K562 (cell line): Measurements from ENCODE around the gene NCOA1.

Experiments used
- CBX2 ChIP-seq: fragments of 200-600 bp; sonication (generic); IDR thresholded peaks from one replicate; pipeline ENCODE4 v1.6.1; 2012; ENCODE audit warnings: mild to moderate bottlenecking, low read length, inconsistent platforms; ENCODE audit not compliant: insufficient read depth, poor library complexity, severe bottlenecking
- CTCF ChIP-seq, 3 experiments: IDR thresholded peaks in 2 of 3; conservative IDR thresholded peaks in 1 of 3; 2 replicates each; pipeline ENCODE4 v1.5.1; 2011 to 2012; ENCODE audit warnings: low read length in 3 of 3, mild to moderate bottlenecking in 3 of 3, control low read depth in 2 of 3, improper control_type of control experiment in 1 of 3, inconsistent platforms in 1 of 3, low read depth in 1 of 3, mixed read lengths in 1 of 3, moderate library complexity in 1 of 3; ENCODE audit not compliant: insufficient read depth in 2 of 3
- FOXK2 ChIP-seq, 2 experiments: fragments of 450-650 bp; IDR thresholded peaks in 1 of 2; conservative IDR thresholded peaks in 1 of 2; 2 replicates each; pipeline ENCODE4 v1.6.1; 2016; ENCODE audit warnings: low read depth in 2 of 2, mild to moderate bottlenecking in 1 of 2
- JUNB ChIP-seq: fragments of 450-650 bp; formaldehyde crosslinking; conservative IDR thresholded peaks from 2 replicates; pipeline ENCODE4 v1.4.0; 2020; ENCODE audit warnings: mild to moderate bottlenecking
- MEF2A ChIP-seq: IDR thresholded peaks from 2 replicates; pipeline ENCODE4 v1.6.1; 2011; ENCODE audit warnings: low read depth, mild to moderate bottlenecking, low read length, moderate library complexity; ENCODE audit not compliant: control insufficient read depth
- NFYB ChIP-seq: IDR thresholded peaks from 2 replicates; pipeline ENCODE4 v1.6.1; 2011; ENCODE audit warnings: mild to moderate bottlenecking, moderate library complexity; ENCODE audit not compliant: insufficient read length; ENCODE audit errors: extremely low read depth
- NR3C1 ChIP-seq: sonication (generic); formaldehyde crosslinking; IDR thresholded peaks from 2 replicates; pipeline ENCODE4 v1.8.1; 2022; ENCODE audit warnings: missing genetic modification reagents
- POLR2AphosphoS5 ChIP-seq: IDR thresholded peaks from 2 replicates; pipeline ENCODE4 v1.6.1; 2011; ENCODE audit warnings: mild to moderate bottlenecking, low read depth, low read length, moderate library complexity; ENCODE audit not compliant: control insufficient read depth, insufficient read depth
- SMAD4 ChIP-seq: fragments of 250-450 bp; sonication (Bioruptor Pico); conservative IDR thresholded peaks from 2 replicates; pipeline ENCODE4 v1.8.0; 2021; ENCODE audit warnings: inconsistent platforms, mild to moderate bottlenecking, moderate library complexity
- SMC3 ChIP-seq: conservative IDR thresholded peaks from 2 replicates; pipeline ENCODE4 v1.6.1; 2011; ENCODE audit warnings: low read depth, low read length, improper control_type of control experiment; ENCODE audit not compliant: insufficient read depth
- ZNF133 ChIP-seq: fragments of 250-450 bp; sonication (Bioruptor Pico); IDR thresholded peaks from 2 replicates; pipeline ENCODE4 v1.4.0; 2020; ENCODE audit warnings: mild to moderate bottlenecking
- TF ChIP-seq, protein P1 (sequence below), 2 experiments: fragments of 450-650 bp; formaldehyde crosslinking in 1 of 2; IDR thresholded peaks; 2 replicates each; pipeline versions ENCODE4 v1.4.0 to v1.6.1; 2014 to 2020; ENCODE audit warnings: mild to moderate bottlenecking in 2 of 2, borderline replicate concordance in 1 of 2, low read depth in 1 of 2

- TF ChIP-seq POLR2AphosphoS5 (no peak), NR3C1 (CRISPR knock-in tag) (no peak), JUNB (no peak), SMC3 (no peak), SMAD4 (no peak), FOXK2 (conservative IDR thresholded peaks at IDR 0.05 in 1 of 2, IDR thresholded peaks at IDR 0.05 in 1 of 2; ENCODE audit: low read depth in 2 of 2) (no peak), CTCF (IDR thresholded peaks at IDR 0.05 in 2 of 3, conservative IDR thresholded peaks at IDR 0.05 in 1 of 3; ENCODE audit: insufficient read depth in 2 of 3, low read depth in 1 of 3, low read length in 3 of 3) (no peak), ZNF133 (CRISPR knock-in tag) (no peak), CBX2 (no peak), NFYB (no peak), MEF2A (no peak)
- TF ChIP-seq, protein P1, sequence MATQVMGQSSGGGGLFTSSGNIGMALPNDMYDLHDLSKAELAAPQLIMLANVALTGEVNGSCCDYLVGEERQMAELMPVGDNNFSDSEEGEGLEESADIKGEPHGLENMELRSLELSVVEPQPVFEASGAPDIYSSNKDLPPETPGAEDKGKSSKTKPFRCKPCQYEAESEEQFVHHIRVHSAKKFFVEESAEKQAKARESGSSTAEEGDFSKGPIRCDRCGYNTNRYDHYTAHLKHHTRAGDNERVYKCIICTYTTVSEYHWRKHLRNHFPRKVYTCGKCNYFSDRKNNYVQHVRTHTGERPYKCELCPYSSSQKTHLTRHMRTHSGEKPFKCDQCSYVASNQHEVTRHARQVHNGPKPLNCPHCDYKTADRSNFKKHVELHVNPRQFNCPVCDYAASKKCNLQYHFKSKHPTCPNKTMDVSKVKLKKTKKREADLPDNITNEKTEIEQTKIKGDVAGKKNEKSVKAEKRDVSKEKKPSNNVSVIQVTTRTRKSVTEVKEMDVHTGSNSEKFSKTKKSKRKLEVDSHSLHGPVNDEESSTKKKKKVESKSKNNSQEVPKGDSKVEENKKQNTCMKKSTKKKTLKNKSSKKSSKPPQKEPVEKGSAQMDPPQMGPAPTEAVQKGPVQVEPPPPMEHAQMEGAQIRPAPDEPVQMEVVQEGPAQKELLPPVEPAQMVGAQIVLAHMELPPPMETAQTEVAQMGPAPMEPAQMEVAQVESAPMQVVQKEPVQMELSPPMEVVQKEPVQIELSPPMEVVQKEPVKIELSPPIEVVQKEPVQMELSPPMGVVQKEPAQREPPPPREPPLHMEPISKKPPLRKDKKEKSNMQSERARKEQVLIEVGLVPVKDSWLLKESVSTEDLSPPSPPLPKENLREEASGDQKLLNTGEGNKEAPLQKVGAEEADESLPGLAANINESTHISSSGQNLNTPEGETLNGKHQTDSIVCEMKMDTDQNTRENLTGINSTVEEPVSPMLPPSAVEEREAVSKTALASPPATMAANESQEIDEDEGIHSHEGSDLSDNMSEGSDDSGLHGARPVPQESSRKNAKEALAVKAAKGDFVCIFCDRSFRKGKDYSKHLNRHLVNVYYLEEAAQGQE (IDR thresholded peaks at IDR 0.05; ENCODE audit: borderline replicate concordance), result no peak
- TF ChIP-seq, protein P1 (CRISPR knock-in tag; IDR thresholded peaks at IDR 0.05; ENCODE audit: low read depth), result no peak
Measured at GRCh38 chr2:24541621-24542020, 50.6 kb downstream of the NCOA1 start.
